Measurements from ENCODE around the gene PRTG.

The PRTG gene

DNA sequence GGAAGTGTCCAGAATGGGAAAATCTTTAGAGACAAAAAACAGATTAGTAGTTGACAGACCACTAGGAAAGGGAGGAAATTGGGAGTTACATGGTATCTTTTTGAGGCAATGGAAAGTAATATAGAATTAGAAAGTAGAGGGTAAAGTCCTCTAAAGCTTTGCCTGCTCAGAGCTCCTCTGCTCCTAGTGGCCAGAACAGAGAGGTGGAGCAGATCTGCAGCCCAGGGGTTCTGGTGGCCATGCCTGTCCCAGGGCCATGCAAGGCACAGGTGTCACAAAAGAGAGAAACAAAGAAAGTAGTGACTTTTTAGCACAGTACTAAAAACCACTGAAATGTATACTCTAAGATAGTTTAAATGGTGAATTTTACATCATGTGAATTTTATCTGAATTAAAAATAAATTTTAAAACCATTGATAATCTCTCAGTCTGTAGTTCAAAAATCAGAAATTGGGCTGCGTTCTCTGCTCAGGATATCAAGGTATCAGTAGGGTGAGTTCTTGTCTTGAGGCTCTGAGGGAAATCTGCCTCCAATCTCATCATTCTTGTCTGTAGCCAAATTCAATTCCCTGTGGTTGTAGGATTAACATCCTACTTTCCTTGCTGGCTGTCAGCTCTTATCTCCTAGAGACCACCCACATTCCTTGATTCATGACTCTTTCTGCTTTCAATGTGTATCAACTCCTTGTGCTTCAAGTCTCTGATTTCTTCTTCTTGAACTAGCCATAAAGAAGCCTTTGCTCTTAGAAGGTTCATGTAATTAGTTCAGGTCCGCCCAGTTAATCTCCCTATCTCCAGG is 178.4 kb downstream of the PRTG start:
- no peak for DNase-seq (ENCODE audit: low read depth in 2 of 2)

- DNase-seq (ENCODE audit: low read depth in 2 of 2): no peak
These were observed 180.4 kb downstream of the PRTG start for GRCh38 chr15:55562601-55563000.
